G401.6 (cell line): ENCODE results near the gene ZBTB46.
"Not testable (repeated sequence)": the region's sequence is repeated elsewhere in the genome, so short reads cannot be mapped to it uniquely, and the experiment has no call there.

Experiments
- FAIRE-seq: peaks from 2 replicates; lab custom pipeline; 2012; peaks lifted over from hg19 to GRCh38; lab: Jason Lieb, UNC

ZBTB46 gene

DNA sequence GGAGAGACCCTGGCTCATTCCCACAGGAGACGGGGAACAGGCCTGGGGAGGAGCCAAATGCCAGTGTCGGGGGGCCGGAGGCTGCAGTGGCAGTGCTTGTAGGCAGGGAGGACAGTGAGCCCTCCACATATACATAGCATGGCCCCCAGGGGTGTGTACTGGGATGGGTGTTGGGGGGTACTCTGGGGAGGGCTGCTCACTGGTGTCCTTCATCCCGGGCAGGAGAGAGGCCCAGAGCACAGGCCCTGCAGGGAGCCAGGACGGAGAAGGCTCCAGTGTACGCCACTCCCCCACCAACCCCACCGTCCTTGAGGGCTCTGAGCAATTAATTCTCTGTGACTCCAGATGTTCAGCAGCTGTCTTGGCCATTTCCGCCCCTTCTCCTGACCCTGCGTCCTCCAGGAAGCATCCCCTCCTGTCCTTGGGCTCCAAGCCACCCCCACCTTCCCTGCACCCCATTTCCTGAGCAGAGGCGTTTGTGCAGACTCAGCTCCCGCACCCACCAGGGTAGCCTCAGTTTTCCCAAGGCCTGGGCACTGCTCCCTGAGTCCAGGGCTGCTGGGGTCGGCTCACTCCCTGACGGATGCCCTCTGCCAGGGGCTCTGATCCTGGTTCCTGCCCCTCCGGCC, 26.8 kb upstream of the ZBTB46 start:
- no peak for FAIRE-seq

DNA sequence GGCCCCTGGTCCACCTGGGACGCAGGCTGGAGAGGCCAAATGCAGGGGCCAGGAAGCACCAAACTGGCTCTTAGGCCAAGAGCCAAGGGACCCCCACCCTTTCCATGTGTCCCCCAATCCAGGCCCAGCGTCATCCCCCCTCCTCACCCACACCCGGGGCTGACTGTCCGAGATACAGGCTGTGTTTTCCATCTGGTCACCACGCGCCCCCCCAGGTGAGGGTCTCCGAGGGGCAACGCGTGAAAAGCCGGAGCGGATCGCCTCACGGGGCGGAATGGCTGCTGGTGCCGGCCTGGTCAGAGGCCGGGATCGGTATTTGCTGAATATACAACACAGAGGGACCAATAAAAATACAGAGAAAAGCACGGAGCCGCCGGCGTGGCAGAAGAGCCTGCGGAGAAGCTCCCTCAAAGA, 25.0 kb upstream of the ZBTB46 start:
- no peak for FAIRE-seq

DNA sequence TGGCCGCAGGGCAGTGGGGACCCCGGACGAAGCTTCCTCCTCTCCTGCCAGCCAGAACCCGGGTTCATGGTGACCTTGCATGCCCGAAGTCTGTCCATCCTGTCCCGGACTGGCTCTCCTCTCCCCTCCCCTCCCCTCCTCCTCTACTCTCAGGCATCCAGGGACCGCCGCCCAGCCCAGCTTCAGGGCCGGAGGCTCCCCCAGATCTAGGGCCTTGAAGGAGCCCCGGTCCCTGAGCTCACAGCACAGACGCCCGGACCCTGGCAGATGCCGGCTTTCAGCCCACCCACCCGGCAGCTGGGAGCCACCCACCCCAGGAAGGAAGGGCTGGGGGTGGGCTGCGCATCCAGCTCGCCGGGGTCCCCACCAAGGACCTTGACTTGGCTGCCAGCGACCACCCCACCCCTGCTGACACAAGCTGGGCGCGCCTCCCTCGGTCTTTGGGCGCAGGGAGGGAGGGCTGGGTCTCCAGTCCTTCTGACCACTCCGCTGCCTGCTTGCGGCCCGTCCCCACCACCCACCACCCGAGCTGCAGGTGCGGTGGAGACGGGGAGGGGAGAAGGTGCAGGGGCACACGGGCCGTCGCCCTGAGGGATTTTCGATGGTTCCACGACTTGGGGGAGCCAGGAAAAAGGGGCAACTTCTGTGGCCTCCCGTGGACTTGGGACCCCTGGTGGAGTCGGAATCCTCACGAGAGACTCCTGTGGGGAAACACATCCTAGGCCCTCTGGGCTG, 24.5 kb upstream of the ZBTB46 start:
- FAIRE-seq = no peak

DNA sequence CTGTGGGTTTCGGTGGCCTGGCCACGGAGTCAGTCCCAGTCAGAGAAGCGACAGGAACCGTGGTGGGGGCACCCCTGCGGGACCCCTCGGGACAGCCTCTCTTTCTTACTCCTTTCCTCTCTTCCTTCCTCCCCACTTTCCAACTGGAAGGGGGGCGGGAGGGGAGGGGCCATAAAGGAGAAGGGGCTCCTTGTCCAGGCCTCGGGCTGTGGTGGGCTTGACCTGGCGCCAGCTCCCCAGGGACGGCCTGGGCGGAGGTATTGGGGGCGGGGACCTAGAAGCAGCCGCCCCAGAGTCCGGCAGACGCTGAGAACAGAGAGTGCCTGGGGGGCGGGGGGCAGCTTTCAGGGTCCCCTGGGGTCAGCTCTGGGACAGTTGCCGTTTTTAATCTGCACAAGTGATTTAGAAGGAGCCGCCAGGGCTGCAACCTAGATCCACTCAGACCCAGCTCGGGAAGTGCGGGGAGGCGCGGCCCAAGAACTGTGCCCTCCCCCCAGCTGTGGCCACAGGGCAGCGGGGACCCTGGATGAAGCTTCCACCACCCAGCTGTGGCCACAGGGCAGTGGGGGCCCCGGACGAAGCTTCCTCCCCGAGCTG, 23.8 kb upstream of the ZBTB46 start:
- FAIRE-seq = no peak

DNA sequence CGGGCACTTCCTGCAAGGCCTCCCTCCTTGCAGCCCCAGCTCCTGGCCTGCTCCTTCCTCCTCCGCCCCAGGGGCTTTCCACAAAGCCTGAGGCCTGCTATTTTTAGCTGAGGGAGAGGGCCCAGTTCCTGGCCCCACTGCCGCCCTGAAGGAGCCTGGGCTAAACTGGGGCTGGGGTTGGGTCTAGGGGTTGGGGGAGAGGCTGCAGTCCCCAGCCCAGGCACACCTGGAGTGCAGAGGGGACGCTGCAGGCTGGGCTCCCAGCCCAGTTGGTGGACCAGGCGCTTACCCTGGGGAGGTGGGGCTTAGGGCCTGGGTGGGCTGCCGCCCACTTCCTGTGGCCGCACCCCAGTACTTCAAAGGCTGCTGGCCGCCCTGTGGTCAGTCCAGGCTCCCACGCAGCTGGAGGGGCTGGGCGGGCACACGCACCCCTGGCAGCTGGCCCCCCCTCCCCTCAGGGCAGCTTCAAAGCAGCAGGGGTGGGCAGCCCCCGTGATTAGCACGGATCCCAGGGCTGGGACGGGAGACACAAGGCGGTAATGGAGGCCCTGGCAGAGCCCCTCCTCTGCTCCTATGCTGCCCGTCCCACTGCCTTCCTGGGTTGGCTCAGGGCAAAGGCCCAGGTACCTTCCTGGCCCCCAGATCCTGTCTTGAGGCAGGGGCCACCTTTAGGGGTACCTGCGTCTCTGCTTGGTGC, 23.2 kb upstream of the ZBTB46 start:
- FAIRE-seq = no peak

DNA sequence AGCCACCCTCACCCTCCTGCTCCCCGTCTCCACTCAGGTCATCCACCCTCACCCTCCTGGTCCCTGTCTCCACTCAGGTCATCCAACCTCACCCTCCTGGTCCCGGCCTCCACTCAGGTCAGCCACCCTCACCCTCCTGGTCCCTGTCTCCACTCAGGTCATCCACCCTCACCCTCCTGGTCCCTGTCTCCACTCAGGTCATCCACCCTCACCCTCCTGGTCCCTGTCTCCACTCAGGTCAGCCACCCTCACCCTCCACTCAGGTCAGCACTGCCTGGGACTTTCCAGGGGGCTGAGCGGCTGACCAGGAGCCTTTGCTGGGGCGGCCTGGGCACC, 22.6 kb upstream of the ZBTB46 start:
- FAIRE-seq = not testable (repeated sequence)

DNA sequence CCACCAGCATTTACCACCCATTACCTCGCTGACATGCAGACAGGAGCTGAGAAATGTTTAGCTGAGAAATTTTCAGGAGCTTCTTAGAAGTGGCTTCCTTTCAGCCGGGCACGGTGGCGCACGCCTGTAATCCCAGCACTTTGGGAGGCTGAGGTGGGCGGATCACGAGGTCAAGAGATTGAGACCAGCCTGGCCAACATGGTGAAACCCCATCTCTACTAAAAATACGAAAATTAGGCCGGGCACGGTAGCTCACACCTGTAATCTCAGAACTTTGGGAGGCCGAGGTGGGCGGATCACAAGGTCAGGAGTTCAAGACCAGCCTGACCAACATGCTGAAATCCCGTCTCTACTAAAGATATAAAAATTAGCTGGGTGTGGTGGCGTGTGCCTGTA, 20.5 kb upstream of the ZBTB46 start:
- FAIRE-seq = not testable (repeated sequence)

DNA sequence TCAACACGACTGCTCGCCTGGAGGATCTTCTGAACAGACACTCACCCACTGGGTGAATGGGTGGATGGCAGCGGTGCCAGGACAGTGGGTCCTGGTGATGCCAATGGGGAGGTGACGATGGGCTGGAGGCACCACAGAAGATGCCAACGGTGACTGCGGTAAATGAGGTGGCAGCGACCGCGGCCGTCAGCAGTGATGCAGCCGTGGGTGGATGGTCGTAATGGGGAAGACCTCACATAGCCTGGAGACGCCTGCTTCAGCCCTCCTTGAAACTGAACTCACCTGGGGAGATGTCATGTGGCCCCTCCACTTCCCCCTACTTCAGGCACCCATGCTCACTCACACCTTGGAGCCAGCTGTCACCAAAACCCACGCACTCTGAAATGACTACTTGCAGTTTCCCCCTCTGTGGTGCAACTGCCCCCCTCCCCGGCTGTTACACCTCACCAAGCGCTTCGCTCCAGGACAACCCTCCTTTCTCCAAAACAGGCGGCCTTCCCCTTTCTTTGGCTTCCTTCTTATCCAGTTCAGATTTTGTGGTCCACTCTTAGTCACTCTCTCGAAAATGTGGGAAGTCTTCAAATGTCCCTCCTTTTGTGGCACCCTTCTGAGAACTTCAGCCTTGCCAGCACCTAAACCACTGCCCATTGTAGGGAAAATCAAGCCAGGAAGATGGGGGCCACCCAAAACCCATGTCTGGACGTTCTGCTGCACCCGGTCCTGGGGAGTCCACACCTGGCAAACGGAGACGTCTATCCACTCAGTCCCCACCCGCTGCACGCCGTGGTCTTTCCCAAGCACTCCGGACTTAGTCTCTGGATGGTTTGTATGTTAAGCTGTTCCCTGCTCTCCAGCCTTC, 19.9 kb upstream of the ZBTB46 start:
- FAIRE-seq = no peak

DNA sequence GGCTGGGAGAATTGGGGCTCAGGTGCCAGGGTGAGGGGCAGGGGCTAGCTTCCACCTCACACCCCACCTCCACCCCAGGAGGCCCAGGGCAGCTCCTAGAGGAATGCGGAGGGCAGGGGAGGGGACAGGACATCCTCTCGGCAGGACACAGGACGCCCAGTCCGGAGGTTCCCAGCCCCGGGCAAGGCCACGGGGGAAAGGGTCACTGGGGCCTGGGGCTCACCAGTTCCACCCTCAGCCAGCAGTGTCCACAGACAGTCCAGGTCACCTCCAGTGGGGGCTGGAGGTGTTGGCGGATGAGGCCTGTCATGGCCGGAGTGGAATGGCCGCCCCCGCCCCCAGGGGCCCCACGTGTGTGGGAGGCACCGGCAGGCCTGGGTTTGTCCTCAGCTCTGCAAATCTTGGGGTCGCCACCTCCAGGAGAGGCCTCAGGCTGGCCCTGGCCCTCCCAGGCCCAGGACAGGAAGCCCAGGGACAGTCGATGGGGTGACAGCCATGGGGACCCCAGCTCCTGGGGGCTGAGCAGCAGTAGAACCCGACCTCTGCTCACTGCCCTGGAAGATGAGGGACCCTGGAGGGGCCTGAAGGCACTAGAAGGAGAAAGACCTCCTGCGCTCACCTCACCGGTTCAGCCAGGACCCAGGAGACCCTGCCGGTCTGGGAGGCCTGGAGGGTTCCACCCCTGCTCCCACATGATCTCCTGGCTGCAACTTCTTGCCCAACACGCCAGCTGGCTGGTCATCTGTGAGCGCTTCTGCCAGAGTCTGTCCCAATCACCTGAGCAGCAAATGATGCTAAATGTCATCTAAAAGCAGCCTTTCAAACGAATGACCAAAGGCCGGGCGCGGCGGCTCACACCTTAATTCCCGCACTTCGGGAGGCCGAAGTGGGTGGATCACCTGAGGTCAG, 17.2 kb upstream of the ZBTB46 start:
- FAIRE-seq = no peak

DNA sequence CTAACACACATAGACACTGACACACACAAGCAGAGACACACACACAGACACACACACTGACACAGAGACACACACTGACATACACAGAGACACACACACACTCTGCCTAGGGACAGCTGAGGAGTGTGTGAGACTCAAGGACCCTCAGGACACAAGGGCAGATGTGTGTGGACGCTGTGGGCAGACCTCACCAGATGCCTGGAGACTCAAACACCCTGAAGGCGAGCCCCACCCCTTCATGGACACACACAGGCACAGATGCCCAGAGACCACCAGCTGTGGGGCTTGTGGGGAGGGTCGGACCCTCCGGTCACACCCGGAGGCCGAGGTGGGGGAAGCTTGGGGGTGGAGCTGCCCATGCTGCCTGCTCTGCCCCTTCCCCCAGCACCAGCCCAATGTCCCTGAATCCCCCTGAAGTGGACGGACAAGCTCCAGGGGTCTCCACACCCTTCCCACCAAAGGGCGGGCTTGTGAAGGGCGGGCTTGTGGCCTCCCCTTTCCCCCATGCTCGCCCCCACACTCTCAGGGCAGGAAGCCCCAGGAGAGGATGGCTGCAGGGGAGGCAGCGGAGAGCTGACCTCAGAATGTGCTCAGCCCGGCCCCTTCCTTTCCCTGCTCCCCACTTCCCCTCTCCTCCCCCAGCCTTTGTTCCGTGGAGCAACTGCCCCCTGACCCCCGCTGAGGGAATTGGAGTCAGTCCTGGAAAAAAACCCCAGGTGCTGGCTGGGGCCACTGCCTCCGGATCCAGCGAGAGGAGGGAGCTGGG, 16.4 kb upstream of the ZBTB46 start:
- no peak for FAIRE-seq

DNA sequence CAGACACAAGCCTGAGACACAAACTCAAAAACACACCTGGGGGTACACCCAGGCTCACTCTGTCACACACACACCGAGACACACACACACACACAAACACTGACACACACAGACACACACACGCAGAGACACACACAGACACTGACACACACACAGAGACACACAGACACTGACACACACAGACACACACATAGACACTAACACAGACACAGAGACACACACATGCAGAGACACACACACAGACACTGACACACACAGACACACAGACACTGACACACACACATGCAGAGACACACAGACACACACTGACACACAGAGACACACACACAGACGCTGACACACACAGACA, 15.8 kb upstream of the ZBTB46 start:
- FAIRE-seq = no peak

DNA sequence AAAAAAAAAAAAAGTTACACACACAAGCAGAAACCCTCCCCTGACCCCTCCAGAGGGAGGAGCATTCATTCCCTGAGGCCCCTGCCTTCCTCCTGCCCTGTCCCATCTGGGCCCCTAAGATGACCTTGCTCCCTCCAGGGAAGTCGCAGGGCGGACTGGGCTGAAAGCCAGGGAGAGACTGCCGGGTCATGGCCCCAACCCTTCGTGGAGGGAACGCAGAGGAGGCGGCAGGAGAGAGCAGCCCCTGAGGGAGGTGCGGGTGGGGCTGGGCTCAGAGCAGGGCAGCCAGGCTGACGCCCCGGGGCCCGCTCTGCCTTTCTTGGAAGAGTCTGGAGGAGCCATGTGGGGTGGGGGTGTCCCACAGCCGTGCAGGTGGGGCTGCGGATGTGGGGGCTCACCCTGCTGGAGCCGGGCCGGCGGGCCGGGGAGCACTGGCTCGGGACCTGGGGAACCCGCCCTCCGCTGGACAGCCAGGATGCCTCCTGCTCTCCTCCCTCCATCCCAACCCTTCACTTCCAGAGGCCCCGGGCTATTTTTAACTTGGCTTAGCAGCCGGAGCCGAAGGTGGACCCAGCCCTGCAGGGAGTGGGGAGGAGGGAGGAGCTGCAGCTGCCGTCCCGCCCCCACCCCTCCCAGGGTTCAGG, 15.2 kb upstream of the ZBTB46 start:
- peak; percentile 59 for FAIRE-seq

DNA sequence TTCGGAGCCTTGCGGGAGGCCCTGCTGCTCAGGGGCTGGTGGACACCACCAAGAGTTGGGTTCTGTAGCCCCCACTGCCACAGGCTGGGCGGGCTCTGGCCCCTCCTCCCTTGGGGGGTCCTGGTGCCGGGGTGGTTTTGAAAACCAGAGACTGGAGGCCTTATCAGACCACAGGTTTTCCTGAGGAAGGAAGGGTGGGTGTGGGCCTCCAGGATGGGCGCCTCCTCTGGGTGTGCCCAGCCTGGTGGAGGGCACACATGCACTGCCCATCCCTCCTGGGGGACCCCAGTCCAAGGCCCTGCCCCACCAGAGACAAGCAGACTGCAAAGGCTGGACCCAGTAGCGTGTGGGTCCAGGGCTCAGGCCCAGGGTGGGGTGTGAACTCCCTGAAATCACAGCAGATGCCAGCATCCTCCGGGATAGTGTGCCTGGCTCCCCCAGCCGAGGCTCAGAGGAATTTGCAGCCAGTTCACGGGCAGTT, 13.5 kb upstream of the ZBTB46 start:
- FAIRE-seq = no peak

DNA sequence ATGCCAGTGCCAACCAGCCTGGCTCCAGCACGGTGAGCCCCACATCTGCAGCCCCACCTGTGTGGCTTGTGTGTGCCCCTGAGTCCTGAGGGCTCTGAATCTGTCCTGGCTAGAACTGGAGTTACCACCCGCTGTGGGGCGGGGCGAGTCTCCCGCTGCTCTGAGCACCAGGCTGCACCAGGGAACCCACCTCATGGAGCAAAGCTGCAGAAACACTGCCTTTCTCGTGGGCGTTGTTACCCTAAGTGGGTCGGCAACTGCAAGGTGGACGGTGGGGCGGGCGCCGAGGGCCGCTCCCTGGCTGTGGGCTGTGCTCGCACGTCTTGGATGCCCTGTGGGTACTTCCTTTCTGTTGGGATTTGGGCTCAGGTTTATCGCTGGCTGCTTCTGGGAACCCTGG, 12.7 kb upstream of the ZBTB46 start:
- no peak for FAIRE-seq

DNA sequence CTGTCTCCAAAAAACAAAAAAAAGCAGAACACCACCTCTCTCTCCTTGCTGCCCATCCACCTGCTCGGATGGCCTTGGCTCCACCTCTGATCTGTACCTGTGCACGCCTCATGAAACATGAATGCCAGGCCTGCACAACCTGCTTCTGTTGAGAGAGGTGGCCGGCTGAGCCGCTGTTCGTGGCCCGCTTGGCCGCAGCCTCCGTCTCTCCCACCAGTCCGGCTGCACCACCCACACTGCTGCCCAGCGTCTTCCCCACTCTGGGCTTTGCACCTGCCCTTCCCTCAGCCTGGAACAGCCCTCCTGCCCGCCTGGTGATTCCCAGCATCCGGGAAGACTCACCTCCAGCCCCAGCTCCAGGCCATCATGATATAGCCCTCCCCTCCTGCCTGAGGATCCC, 12.2 kb upstream of the ZBTB46 start:
- FAIRE-seq = no peak

DNA sequence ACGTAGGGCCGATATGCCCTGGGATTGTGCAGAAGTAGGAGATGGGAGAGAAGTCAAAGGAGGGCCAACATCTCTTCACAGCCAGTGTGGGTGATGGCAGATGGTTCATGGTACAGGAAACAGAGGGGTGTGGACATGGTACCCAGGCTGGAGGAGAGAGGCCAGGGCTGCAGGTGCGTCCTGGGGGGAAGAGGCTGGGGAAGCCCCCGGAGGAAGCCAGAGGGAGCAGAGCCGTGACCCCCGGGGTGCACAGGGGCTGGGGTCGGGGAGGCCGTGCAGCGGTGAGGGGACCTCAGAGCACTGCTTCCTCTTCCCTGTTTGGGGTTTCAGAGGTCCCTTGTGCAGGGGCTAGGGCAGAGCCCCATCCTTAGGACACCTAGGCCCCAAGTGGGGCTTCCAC, 11.2 kb upstream of the ZBTB46 start:
- no peak for FAIRE-seq

DNA sequence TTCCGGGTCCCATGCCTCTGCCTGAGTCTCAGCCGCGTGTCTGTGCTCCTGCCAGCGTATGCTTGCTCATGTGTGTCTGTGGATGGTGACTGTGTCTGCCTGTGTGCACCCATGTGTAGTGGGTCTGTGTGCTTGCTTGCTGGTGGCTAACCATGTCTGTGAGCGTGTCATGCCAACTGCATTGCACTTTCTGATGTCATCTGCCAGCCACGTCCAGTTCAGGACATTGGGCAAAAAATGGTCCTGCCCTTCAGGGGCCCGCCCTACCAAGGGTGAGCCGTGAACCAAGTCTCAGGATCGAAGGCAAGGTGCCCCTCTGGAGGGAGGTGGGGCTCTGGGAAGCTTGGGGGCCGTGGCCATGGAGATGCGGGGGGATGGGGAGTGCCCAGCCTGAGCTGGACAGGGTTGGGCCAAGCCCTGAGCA, 9.4 kb upstream of the ZBTB46 start:
- no peak for FAIRE-seq

DNA sequence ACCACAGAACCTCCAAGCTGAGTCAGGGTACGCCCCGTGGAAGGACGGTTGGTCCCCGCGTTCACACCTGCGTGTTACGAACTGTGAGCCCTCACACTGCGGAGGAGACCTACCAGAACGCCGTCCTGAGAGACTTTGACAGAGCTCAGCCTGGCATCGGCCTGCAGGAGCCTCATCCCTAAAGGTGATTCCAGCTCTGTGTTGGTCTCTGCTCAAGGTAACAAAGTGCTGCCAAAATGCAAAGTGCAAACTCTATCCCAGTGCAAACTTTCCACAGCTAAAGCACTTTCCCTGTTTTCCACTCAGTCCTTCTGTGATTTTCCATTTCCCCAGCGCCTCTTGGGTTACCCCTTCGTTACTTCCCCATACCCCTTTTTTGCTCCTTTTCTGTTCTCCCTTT, 8.6 kb upstream of the ZBTB46 start:
- FAIRE-seq = no peak

DNA sequence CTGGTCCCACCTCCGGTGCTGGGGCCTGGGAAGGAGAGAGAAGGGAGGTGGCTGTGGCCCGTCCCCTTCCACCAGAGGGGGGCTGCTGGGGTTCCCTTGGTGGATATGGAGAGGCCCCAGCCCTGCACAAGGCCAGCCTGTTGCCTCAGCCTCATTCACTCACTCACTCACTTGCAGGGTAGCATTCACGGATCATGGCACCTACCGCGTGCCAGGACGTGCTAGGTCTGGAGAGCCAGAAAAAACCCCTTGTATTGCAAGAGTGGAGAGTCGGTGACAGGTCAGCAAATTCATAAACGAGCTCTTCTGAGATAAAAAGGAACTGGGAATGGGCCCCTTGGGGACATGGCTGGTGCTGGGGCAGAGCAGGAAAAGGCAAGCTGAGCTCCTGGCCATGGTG, 6.4 kb upstream of the ZBTB46 start:
- FAIRE-seq = no peak
